GM19023 (cell line): ENCODE results near the gene MAPK14.

Experiments used
- ATAC-seq: cut with Tn5 transposase; IDR thresholded peaks from one replicate; pipeline ENCODE4 v1.9.1; 2021; ENCODE audit warnings: mild to moderate bottlenecking, moderate library complexity; ENCODE audit not compliant: unreplicated experiment

Gene MAPK14

DNA sequence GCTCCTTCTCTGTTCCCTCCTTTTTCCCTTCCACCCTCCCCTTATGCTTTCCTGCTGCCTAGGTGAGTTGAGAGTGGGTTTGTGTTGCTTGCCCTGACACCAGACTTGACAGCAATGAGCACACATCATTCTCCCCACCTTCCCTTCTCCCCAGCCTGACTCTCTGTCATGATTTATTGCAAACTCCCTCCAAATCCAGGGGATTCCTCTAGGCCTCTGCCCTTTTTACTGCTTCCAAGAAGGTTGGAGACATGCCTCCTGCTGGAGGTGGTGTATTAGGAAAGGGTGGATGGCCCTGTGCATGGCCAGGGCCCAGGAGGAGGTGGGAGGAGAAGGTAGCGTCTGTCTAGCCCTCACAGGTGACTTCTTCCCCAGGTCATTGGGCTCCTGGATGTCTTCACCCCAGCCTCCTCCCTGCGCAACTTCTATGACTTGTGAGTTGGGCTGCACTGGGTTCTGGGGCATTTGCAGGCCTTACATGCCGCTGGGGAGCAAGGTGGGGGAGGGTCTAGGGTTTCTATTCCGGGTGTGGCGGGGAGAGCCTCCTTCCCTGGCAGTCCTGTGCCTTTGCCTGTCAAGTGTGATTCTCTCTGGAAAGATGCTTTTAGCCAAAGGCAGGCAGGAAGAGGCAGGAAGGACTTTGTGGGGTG, 104.8 kb downstream of the MAPK14 start:
- no peak for ATAC-seq

DNA sequence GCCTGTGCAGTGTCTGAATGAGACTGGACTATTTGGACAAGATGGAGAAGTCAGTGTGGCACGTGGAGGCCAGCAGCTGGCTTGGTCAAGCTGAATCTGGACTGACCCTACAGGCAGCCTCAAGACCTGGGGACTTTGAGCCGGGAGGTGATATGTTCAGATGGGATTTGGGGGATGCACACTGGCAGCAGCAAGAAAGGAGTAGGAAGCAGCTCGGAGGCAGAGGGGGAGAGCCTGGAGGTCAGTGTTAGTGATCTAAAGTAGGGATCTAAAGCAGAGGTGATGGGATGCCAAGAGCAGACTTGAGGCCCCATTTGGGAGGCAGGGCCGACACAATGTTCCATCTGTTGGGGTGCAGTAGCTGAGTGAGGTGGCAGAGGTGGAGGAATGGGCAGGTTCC, 105.5 kb downstream of the MAPK14 start:
- no peak for ATAC-seq

DNA sequence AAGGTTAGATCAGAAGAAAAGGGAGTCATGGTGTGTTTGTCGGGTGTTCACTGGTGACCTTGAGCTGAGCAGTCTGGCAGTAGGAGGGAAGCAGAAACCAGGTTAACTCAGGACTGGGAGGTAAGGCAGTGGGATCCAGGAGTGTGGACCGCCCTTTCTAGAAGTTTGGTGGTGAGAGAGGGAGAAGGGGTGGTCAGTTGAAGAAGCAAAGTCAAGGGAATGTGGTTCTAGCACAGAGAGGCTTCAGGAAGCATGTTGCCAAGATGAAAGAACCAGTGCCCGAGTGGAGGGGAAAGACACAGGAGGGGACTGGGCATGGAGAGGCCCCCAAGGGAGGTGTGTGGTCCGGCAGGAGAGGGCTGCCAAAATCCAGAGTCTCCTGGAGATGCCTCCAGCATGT, 106.3 kb downstream of the MAPK14 start:
- no peak for ATAC-seq

DNA sequence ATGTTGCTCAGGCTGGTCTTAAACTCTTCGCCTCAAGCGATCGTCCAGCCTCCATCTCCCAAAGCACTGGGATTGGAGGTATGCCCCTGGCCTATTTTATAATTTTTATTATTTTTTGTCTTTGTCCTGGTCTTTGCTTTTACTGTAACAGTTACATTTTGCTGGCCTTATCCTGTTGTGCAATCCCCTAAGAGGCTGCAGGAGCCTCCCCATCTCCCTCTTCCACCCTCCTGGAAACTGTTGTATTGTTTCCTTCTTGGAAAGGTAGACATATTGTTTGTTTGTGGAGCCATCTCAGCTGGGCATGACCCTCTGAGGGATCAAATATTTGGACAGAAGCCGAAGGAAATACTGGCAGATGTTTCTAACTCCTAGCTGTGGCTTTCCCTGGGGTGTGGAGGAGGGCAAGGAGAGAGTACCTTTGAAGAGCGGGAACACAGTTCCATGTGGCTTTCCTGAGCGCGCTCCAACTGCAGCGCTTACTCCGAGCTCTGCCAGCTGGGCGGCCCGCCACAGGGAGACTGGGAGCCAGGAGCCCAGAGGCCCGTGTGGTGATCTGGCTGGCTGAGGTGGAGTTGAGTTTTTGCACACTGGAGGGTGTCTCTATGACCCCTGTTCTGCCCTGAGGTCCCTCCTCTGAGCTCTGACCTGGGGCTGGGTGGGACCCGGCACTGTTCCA, 107.6 kb downstream of the MAPK14 start:
- no peak for ATAC-seq

DNA sequence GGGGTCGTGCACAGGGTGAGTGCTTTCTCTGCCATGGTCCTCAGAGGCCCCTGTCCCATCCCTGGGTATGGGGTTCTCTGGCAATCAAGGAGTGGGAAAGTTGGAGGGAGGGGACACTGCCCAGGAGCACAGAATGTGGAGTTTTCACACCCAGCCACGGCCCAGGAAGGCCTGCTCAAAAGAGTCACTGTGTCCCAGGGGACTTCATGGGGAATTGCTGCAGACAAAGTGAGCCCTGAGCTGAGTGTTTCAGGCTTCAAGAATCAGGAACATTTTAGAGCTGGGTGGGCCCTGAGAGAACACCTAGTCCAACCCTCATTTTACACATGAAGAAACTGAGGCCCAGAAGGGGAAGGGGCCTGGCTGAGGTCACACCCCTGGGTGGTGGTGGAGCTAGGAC, 108.4 kb downstream of the MAPK14 start:
- ATAC-seq = no peak

DNA sequence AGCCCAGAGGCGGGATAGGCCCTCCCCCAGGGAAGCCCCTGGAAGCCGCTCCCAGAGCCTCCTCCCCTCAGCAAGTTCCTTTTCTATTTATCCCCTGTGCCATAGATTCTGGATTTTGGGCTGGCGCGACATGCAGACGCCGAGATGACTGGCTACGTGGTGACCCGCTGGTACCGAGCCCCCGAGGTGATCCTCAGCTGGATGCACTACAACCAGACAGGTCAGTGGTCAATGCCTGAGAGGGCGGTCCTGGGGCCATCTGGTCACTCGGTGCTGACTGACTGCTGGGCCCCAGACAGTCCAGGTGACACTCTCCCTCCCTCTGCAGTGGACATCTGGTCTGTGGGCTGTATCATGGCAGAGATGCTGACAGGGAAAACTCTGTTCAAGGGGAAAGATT, 108.9 kb downstream of the MAPK14 start:
- ATAC-seq = no peak

DNA sequence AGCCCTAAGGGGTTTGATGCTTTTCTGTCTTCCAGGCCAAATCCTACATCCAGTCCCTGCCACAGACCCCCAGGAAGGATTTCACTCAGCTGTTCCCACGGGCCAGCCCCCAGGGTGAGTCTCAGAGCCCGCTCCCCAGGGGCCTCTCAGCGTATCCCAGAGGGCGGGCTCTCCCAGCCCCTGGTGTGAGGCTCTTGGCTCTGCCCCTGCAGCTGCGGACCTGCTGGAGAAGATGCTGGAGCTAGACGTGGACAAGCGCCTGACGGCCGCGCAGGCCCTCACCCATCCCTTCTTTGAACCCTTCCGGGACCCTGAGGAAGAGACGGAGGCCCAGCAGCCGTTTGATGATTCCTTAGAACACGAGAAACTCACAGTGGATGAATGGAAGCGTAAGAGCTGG, 111.1 kb downstream of the MAPK14 start:
- no peak for ATAC-seq

DNA sequence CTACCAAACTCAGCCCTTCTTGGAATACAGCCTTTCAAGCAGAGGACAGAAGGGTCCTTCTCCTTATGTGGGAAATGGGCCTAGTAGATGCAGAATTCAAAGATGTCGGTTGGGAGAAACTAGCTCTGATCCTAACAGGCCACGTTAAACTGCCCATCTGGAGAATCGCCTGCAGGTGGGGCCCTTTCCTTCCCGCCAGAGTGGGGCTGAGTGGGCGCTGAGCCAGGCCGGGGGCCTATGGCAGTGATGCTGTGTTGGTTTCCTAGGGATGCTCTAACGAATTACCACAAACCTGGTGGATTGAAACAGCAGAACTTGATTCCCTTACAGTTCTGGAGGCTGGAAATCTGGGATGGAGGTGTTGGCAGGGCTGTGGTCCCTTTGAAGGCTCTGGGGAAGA, 111.8 kb downstream of the MAPK14 start:
- no peak for ATAC-seq

DNA sequence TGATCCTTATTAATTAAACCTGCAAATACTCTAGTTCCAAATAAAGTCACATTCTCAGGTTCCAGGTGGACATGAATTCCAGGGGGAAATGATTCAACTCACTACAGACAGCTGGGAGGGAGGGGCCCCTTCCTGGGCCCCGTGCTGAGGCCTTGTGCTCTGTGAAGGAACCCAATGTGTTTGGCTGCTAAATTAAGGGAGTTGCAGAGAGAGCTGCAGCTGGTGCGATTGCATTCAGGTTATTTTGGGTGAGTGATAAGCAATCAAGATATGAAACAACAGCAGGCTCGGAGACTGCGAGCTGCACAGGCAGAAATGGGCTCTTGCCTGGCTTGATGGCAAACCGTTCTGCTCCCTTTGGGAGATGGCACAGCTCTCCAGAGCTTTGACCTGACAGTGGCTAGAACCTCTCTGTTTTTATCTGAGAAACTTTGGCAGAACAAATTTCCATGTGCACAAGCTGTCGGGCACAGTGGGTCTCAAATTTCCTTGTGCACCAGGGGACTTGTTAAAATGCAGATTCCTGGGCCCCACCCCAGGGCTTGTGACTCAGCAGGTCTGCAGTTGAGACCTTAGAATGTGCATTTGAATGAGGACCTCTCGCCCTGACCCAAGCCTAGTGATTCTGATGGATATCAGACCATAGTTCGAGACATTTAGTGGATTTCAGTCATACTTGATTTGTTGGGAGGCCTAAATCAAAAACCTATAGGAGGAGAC, 112.5 kb downstream of the MAPK14 start:
- no peak for ATAC-seq

DNA sequence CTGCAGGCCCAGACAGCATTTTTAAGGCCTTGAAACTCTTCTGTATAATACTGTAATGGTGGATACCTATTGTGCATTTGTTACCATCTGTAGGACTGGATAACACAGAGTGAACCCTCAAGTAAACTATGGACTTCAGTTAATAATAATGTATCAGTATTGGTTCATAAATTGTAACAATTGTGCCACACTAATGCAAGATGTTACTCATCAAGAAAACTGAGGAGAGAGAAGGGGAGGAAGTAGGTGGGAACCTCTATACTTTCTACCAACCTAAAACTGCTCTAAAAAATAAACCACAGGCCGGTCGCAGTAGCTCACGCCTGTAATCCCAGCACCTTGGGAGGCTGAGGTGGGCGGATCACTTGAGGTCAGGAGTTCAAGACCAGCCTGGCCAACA, 113.5 kb downstream of the MAPK14 start:
- ATAC-seq = no peak

DNA sequence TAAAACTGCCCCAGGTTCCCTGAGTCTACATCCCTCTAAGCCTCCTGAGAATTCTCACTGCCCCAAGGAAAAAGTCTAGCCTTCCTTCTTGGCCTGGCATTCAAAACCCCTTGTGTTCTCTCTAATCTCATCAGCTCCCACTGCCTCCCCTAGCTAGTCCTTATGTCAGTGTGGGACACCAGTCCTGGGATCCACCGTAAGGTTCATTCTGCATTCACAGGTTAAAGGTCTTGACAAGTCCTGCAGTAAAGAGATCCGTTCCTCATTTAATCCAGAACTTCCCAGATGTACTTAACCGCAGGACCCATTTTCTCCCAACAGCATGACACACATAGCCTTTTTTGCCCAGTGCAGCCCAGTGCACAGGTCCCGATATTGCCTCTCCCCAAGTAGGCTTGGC, 114.4 kb downstream of the MAPK14 start:
- no peak for ATAC-seq

DNA sequence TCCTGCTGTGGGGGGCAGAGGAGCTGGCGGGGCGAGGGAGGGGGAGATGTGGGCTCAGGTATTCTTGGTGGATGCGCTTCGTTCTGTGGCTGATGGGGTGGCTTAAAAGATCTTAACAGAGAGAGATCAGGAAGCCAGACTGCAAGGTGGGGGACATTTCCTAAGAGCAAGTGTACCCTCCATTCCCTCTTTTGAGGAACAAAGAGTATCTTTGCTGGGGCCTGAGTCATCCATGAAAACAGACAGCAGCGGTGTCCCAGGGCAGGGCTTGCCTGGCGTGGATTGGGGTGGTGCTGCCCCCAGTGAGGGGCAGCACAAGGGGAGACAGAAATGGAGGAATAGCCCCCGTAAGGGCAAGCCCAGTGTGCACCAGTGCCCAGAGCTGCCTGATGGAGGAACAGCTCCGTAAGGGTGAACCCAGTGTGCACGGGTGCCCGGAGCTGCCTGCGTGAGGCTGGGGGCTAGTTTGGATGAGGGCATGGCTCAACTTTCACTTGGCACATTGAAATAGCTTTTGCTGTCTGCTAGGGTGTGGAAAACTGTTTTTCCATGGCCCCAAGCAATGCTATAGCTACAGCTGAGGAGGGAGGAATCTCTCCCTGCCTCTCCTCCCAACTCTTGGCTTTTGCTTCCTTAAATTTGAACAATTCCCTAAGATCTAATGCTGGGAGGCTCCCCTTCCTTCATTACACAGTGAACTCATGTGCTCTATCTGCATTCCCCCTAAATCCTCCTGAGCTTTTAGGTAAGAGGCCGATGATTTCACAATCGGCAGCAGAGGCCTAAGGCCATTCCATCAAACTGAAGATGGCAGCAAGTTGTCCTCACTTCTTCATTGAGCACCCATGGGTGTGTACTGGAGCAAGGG, 115.6 kb downstream of the MAPK14 start:
- no peak for ATAC-seq

DNA sequence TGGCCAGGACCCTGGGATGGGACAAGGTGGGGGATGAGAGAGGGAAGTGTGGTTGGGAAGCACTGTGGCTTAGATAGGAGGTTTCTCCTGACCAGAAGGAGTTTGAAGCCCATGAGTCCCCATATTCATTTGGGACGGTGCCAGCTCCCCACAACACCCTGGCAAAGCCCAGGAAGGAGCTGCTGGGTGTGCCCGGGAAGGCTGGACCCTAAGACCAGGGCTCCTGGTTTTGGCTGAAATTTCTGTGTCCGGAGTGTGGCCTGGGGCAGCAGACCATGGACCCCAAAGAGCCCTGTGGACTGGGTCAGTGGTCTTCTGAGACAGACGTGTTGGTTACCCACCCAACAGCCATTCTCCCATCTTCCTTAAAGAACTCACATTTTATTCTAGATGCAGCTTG, 117.9 kb downstream of the MAPK14 start:
- no peak for ATAC-seq

DNA sequence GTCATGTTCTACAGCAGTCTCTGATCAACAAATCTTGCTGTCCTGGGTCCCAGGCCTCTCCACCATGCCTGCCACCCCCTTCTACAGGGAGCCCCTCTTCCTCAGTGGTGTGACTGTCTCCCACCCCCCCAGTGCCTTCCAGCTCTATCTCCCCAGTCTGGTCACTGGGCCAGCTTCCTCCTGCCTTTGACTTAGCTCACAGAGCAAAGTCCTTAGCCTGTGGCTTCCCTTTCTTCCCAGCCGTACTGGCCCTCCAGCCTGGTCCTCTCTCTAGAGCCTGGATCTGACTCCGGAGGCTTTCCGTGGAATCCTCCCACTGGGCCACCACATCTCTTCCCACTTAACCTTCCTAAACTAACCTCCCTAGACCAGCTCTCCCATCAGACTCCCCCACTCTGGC, 119.7 kb downstream of the MAPK14 start:
- no peak for ATAC-seq

DNA sequence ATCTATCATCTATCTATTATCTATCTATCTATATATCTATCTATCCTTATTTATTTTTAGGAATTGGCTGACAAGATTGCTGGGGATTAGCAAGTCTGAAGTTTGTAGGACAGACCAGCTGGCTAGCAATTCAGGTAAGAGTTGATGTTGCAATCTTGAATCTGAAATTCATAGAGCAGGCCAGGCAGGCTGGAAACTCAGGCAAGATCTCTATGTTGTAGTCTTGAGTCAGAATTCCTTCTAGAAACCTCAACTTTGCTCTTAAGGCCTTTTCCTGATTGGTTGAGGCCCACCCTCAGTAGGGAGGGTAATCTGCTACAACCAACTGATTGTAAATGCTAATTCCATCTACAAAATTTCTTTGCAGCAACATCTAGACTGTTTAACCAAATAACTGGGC, 121.9 kb downstream of the MAPK14 start:
- no peak for ATAC-seq

DNA sequence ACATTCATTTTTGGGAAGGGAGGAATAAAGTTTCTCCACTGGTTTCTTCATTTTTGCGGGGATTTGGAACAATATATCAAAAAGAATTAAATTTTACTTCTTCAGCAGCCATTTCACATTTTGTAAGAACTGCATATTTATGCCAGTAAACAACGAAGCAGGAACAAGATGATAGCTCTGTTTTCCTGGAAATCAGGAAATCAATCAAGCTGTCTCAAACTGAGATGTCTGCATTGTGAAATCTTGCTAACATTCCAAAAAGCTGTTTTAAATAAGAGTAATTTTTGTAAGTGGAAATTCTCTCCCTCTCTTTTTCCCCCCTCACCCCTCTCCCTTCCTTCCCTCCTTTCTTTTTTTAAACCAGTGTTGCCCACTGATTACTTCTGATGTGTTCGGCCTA, 122.7 kb downstream of the MAPK14 start:
- ATAC-seq = no peak

DNA sequence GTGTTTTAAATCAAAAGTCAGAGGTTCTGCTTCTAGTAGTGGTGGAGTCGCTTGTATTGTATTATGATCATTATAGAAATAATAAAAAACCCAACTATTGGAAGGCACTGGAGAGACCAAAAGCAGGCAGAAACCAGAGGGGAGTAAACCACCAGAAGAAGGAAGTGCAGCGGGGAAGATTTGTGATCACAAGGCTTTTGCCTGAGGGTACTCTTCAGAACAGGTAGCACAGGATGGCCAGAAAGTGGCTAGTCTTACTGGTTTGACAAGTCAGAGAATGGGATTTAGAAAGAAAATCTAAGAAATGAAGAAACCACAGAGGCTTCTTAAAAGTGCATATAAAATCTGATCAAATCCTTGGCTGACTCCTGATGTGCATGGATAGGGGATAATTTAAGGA, 126.7 kb downstream of the MAPK14 start:
- no peak for ATAC-seq

DNA sequence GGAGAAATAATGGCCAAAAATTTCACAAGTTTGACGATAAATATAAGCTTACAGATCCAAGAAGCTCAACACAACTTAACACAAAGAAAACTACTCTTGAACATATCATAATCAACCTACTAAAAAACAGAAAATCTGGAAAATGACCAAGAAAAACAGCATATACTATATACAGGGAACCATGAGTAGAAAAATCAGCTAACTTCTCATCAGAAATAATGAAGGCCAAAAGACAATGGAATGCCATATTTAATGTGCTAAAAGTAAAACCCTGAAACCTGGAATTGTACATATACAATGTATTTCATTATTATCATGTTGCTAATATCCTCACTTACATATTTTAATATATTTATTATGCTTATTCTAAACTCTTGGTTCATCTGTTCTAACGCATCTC, 128.1 kb downstream of the MAPK14 start:
- no peak for ATAC-seq

DNA sequence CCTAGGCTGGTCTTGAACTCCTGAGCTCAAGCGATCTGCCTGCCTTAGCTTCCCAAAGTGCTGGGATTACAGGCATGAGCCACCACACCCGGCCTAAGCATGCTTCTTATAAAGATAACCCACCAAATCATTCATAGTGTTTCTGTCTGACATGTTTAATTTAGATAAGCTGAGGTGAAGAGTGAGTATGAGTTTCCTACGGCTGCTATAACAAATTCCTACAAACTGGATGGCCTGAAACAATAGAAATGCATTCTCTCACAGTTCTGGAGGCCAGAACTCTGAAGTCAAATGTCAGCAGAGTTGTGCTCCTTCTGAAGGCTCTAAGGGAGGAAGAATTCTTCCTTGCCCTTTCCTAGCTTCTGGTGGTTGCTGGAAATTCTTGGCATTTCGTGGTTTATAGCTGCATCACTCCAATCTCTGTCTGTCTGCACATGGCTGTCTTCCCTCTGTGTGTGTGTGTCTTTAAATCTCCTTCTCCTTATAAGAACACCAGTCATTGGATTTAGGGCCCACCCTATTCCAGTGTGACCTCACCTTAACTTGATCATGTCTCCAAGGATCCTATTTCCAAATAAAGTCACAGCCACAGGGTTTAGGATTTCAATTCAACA, 132.6 kb downstream of the MAPK14 start:
- no peak for ATAC-seq
